PC-9 (cell line): ENCODE data around the gene XRCC3. TPM values are rescaled to one million over a fixed set of nuclear protein-coding genes. Genes with fewer than 3 reads are reported as not detected.

Experiments
- BruUV-seq: library from RNA; stranded (reverse); fragments of 400-500 nt; replicated peaks from 2 replicates; lab custom pipeline; 2021; lab: Mats Ljungman, UMichigan
- CTCF ChIA-PET: fragments of 300-600 bp; sonication (Branson Sonifier 250); formaldehyde crosslinking; loops from one replicate; lab custom pipeline; 2022; ENCODE audit warnings: antibody characterized with exemption; lab: Charles Lee
- POLR2A ChIA-PET: fragments of 300-600 bp; sonication (Branson Sonifier 250); formaldehyde crosslinking; loops from one replicate; lab custom pipeline; 2022; ENCODE audit warnings: antibody characterized with exemption; ENCODE audit not compliant: unreplicated experiment; lab: Charles Lee
- DNase-seq, 2 experiments: peaks; one replicate each; pipeline versions ENCODE4 v3.0.0 to v3.0.0-alpha.2; 2015 to 2022; ENCODE audit warnings: mixed read lengths in 1 of 2
- H2AFZ ChIP-seq: fragments of 200-600 bp; sonication (generic); 2 replicates; pipeline ENCODE4 v1.8.1; 2017; ENCODE audit warnings: antibody characterized with exemption
- H3F3A ChIP-seq: fragments of 200-600 bp; sonication (generic); 2 replicates; pipeline ENCODE4 v1.8.1; 2017; ENCODE audit warnings: antibody characterized with exemption, mild to moderate bottlenecking, low read depth; ENCODE audit not compliant: insufficient read depth
- H3K27ac ChIP-seq: fragments of 200-600 bp; sonication (generic); 2 replicates; pipeline ENCODE4 v1.6.1; 2016; ENCODE audit warnings: mixed run types
- H3K27me3 ChIP-seq: fragments of 200-600 bp; sonication (generic); 2 replicates; pipeline ENCODE4 v1.6.1; 2016; ENCODE audit warnings: low read depth, mixed run types; ENCODE audit not compliant: insufficient read depth
- H3K36me3 ChIP-seq: fragments of 200-600 bp; sonication (generic); 2 replicates; pipeline ENCODE4 v1.6.1; 2016; ENCODE audit warnings: low read depth, mixed run types
- H3K4me1 ChIP-seq: fragments of 200-600 bp; sonication (generic); replicated peaks from 2 replicates; pipeline ENCODE4 v1.6.1; 2016; ENCODE audit warnings: mixed run types; ENCODE audit not compliant: insufficient read depth
- H3K4me2 ChIP-seq: fragments of 200-600 bp; sonication (generic); 2 replicates; pipeline ENCODE4 v1.6.1; 2017; ENCODE audit warnings: mixed run types
- H3K4me3 ChIP-seq: fragments of 200-600 bp; sonication (generic); 2 replicates; pipeline ENCODE4 v1.6.1; 2016; ENCODE audit warnings: mixed run types
- H3K79me2 ChIP-seq: fragments of 200-600 bp; sonication (generic); 2 replicates; pipeline ENCODE4 v1.6.1; 2017; ENCODE audit warnings: low read depth, mixed run types
- H3K9me2 ChIP-seq: fragments of 200-600 bp; sonication (generic); 2 replicates; pipeline ENCODE4 v1.8.1; 2017; ENCODE audit warnings: mild to moderate bottlenecking; ENCODE audit not compliant: insufficient read depth
- H3K9me3 ChIP-seq: fragments of 200-600 bp; sonication (generic); 2 replicates; pipeline ENCODE4 v1.8.1; 2016; ENCODE audit warnings: low read depth; ENCODE audit not compliant: insufficient read depth
- H4K20me1 ChIP-seq: fragments of 200-600 bp; sonication (generic); 2 replicates; pipeline ENCODE4 v1.8.1; 2017; ENCODE audit not compliant: insufficient read depth
- EZH2 ChIP-seq: fragments of 200-600 bp; sonication (generic); IDR thresholded peaks from 2 replicates; pipeline ENCODE4 v1.8.0; 2017; ENCODE audit warnings: antibody characterized with exemption, low read depth
- intact Hi-C: fragments of 100-400 bp; cut with micrococcal nuclease; formaldehyde crosslinking; loops from one replicate; pipeline ENCODE4 v1.10.0; 2022; ENCODE audit not compliant: unreplicated experiment
- total RNA-seq: library from RNA; stranded (reverse); gene quantifications from 2 replicates; pipeline ENCODE4 v1.2.3, GENCODE V29; 2021
- TF ChIP-seq, protein P1 (sequence below): fragments of 200-600 bp; sonication (generic); conservative IDR thresholded peaks from 2 replicates; pipeline ENCODE4 v1.6.1; 2017; ENCODE audit warnings: mixed run types, antibody characterized with exemption, mild to moderate bottlenecking, moderate library complexity

XRCC3 gene
- total RNA-seq, 1 experiment from 2014 or later: 65.1 TPM

DNA sequence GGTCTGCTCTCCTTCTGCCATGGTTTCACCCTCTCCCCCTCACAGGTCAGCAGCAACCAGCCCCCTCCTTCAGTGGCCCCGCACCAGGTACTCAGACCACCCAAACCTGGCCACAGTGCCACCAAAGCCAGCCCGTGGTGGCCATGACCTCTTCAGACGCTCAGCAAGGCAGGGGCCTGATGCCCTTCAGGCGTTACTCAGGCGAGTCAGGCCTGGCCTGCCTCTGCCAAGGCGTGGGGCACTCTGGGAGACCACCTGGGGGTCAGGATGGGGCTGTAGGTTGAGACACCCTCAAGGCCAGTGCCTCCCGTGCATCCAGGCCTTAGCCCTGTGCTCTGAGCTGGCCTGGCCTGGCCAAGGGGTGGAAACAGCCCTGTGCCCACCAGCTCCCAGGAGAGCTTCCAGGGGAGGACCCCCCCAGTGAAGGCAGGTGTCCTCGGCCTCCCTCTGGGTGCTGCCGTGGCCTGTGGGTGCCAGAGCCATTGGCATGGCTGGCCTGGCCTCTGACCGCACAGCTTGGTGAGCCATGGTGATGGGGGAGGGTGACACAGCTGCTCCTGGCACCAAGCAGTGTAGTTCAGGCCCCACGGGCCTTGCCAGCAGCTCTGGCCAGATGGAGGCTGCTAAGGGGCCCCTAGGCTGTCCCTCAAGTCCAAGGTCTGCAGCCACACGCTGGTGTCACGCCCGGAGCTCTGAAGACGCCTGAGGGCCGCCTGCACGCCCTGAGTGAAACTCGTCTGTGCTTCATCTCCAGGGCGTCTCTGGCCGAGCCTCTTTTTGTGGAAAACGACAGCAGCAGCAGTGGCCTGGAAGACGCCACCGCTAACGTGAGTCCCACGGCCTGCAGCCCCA, 15.1 kb downstream of the XRCC3 start:
- BruUV-seq: no TSS peak
- ChIA-PET POLR2A (no interaction called here), CTCF (no interaction called here)
- TF ChIP-seq, protein P1, sequence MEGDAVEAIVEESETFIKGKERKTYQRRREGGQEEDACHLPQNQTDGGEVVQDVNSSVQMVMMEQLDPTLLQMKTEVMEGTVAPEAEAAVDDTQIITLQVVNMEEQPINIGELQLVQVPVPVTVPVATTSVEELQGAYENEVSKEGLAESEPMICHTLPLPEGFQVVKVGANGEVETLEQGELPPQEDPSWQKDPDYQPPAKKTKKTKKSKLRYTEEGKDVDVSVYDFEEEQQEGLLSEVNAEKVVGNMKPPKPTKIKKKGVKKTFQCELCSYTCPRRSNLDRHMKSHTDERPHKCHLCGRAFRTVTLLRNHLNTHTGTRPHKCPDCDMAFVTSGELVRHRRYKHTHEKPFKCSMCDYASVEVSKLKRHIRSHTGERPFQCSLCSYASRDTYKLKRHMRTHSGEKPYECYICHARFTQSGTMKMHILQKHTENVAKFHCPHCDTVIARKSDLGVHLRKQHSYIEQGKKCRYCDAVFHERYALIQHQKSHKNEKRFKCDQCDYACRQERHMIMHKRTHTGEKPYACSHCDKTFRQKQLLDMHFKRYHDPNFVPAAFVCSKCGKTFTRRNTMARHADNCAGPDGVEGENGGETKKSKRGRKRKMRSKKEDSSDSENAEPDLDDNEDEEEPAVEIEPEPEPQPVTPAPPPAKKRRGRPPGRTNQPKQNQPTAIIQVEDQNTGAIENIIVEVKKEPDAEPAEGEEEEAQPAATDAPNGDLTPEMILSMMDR: no peak
- no peak for TF ChIP-seq EZH2
- Histone ChIP-seq H3K27me3 (no peaks in the 10 kb centered on the region), H3K36me3 (0 out of 2 replicates have a peak, but pooled peaks cover 7% of the 10 kb centered on the region), H3K9me3 (no peaks in the 10 kb centered on the region), H3K4me1 (peaks cover 12% of the 10 kb centered on the region), H3K79me2 (no peaks in the 10 kb centered on the region), H3K4me3 (no peak overlapping the region), H3F3A (peaks cover 58% of the 10 kb centered on the region), H4K20me1 (peaks cover 35% of the 10 kb centered on the region), H3K9me2 (no peaks in the 10 kb centered on the region), H3K27ac (no peak overlapping the region), H3K4me2 (no peak overlapping the region), H2AFZ (no peak overlapping the region)
- DNase-seq: no peak
- intact Hi-C loops: no loop called here

DNA sequence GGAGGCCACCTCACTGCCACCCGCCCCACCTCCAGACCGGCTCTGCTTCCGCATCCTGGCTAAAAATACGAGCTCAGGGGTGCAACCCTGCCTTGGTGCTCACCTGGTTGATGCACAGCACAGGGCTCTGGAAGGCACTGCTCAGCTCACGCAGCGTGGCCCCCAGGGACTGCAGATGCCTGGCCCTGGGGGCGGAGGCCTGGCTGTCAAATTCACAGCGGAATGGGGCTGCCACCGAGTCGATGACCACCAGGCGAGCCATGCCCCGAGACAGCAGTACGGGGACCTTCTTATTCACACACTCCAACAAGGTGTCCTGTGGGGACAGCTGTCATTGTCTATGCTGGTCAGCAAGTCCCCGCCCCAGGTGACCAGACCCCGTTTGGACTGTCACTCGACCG, 16.0 kb downstream of the XRCC3 start:
- POLR2A ChIA-PET: interaction anchor here (0.7 to 1.0 kb wide), 2 partner anchors 16 to 80 kb away, joined by 4 to 6 read pairs; partner anchors contain the start of genes XRCC3 and ZFYVE21
- H3K4me1 ChIP-seq: peaks cover 4% of the 10 kb centered on the region
- H3K27ac ChIP-seq: no peak overlapping the region
- H3K36me3 ChIP-seq: peaks cover 13% of the 10 kb centered on the region; the same call in 1 of the 2 replicates
- H3K4me3 ChIP-seq: no peak overlapping the region
- BruUV-seq: no TSS peak
- peaks cover 35% of the 10 kb centered on the region for H4K20me1 ChIP-seq
- DNase-seq: no peak
- no peaks in the 10 kb centered on the region for H3K9me3 ChIP-seq
- CTCF ChIA-PET: interaction anchor here (0.7 kb wide), 1 partner anchor 204 kb away, joined by 3 read pairs; no protein-coding TSS in a partner anchor
- H3K27me3 ChIP-seq: no peaks in the 10 kb centered on the region
- intact Hi-C loops: no loop called here
- peaks cover 56% of the 10 kb centered on the region for H3F3A ChIP-seq
- no peak overlapping the region for H2AFZ ChIP-seq
- no peak for TF ChIP-seq EZH2
- TF ChIP-seq, protein P1: no peak
- H3K9me2 ChIP-seq: no peaks in the 10 kb centered on the region
- H3K4me2 ChIP-seq: no peak overlapping the region
- H3K79me2 ChIP-seq: no peaks in the 10 kb centered on the region

DNA sequence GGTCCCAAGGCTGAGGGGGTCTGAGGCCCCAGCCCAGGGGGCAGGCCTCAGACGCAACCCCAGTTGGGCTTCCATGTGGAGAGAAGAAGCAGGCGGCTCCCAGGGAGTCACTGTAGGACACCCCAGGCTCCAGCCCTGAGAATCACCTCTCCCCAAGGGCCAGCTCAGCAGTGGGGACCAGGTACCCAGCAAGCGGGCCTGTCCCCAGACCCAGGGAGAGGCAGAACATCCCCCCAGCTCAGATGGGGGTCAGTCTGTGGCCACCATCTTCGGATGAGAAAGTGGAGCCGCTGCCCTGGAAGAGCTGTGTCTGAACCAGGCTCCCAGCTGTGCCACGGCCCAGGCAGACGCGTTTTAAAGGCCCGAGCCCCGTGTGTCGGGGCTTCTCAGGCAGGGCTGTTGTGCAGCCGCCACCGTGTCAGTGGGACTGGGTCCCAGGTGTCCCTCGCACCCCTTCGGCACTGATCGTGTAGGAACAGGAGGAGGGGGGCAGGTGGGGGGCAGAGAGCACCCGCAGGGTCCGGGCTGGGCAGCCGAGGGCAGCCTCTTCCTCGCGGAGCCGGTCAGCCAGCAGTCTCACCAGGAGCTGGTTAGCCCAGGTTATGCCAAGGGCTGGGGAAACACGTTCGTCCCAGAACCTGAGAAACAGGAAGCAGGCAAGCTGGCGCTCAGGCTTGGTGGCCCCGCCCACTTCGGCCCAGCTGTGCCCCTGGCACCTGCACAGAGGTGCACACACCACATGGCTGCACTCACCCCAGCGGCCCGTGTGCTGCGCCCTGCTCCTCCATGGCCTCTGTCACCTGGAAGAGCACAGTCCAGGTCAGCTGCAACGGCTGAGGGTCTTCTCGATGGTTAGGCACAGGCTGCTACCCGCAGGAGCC, 16.6 kb downstream of the XRCC3 start:
- ChIA-PET POLR2A (interaction anchor here (0.5 to 1.0 kb wide), 3 partner anchors 17 to 160 kb away, joined by 4 to 6 read pairs (median 4); partner anchors contain the start of genes XRCC3 and ZFYVE21), CTCF (interaction anchor here (0.7 kb wide), 1 partner anchor 205 kb away, joined by 3 read pairs; no protein-coding TSS in a partner anchor)
- DNase-seq: peak in 1 of 2 experiments; percentile 88
- Histone ChIP-seq H3K36me3 (peaks cover 17% of the 10 kb centered on the region; the same call in 1 of the 2 replicates), H3F3A (peaks cover 58% of the 10 kb centered on the region), H3K9me3 (no peaks in the 10 kb centered on the region), H3K27ac (no peak overlapping the region), H3K79me2 (no peaks in the 10 kb centered on the region), H2AFZ (no peak overlapping the region), H3K9me2 (no peaks in the 10 kb centered on the region), H3K4me2 (no peak overlapping the region), H4K20me1 (peaks cover 37% of the 10 kb centered on the region), H3K4me3 (no peak overlapping the region), H3K4me1 (peaks cover 2% of the 10 kb centered on the region; the same call in 1 of the 2 replicates), H3K27me3 (no peaks in the 10 kb centered on the region)
- BruUV-seq: no TSS peak
- intact Hi-C loops: no loop called here
- TF ChIP-seq, protein P1: no peak
- no peak for TF ChIP-seq EZH2
